Rectal smooth muscle tissue (tissue), 1 donor: Measurements from ENCODE around the gene CNTNAP3.
"Not testable (repeated sequence)": the region's sequence is repeated elsewhere in the genome, so short reads cannot be mapped to it uniquely, and the experiment has no call there.

Experiments
- H3K27ac ChIP-seq: one replicate; pipeline ENCODE4 v1.7.0; 2013; ENCODE audit warnings: low read depth, low read length, inconsistent platforms
- H3K27me3 ChIP-seq: one replicate; pipeline ENCODE4 v1.7.0; 2013; ENCODE audit warnings: low read length; ENCODE audit not compliant: control insufficient read depth, insufficient read depth
- H3K36me3 ChIP-seq: one replicate; pipeline ENCODE4 v1.7.0; 2013; ENCODE audit warnings: low read length; ENCODE audit not compliant: control insufficient read depth, insufficient read depth
- H3K4me1 ChIP-seq: one replicate; pipeline ENCODE4 v1.7.0; 2013; ENCODE audit warnings: low read length; ENCODE audit not compliant: control insufficient read depth, insufficient read depth
- H3K4me3 ChIP-seq: one replicate; pipeline ENCODE4 v1.7.0; 2013; ENCODE audit warnings: low read length
- H3K9ac ChIP-seq: one replicate; pipeline ENCODE4 v1.7.0; 2013; ENCODE audit warnings: low read length

The CNTNAP3 gene

GRCh38 chr9:39287980-39288379 is at the start of gene CNTNAP3:
Gene CNTNAP3 (minus strand): TSS chr9:39288167. CDS start chr9:39288064, 103 bp downstream.
- H3K9ac ChIP-seq, H3K27ac ChIP-seq, H3K27me3 ChIP-seq, H3K36me3 ChIP-seq, H3K4me3 ChIP-seq, H3K4me1 ChIP-seq: not testable (repeated sequence)

- not testable (repeated sequence) for H3K36me3 ChIP-seq, H3K9ac ChIP-seq, H3K4me3 ChIP-seq, H3K27ac ChIP-seq, H3K27me3 ChIP-seq, H3K4me1 ChIP-seq
Observed at GRCh38 chr9:39279995-39280394, 8.0 kb downstream of the CNTNAP3 start.

- not testable (repeated sequence) for H3K27ac ChIP-seq
Observed at GRCh38 chr9:39242513-39242912, 45.5 kb downstream of the CNTNAP3 start.

GRCh38 chr9:39232130-39232991 is 55.6 kb downstream of the CNTNAP3 start:
- H3K27ac ChIP-seq, H3K36me3 ChIP-seq, H3K9ac ChIP-seq, H3K4me3 ChIP-seq, H3K4me1 ChIP-seq, H3K27me3 ChIP-seq: not testable (repeated sequence)

More at GRCh38 chr9:39242513-39242912, 45.5 kb downstream of the CNTNAP3 start:
- H3K9ac ChIP-seq, H3K27me3 ChIP-seq, H3K4me1 ChIP-seq, H3K4me3 ChIP-seq, H3K36me3 ChIP-seq: not testable (repeated sequence)

GRCh38 chr9:39215976-39216375 is 72.0 kb downstream of the CNTNAP3 start:
- not testable (repeated sequence) for H3K9ac ChIP-seq, H3K36me3 ChIP-seq, H3K4me1 ChIP-seq, H3K27me3 ChIP-seq, H3K4me3 ChIP-seq, H3K27ac ChIP-seq

- not testable (repeated sequence) for H3K27me3 ChIP-seq, H3K27ac ChIP-seq, H3K36me3 ChIP-seq, H3K4me1 ChIP-seq, H3K4me3 ChIP-seq, H3K9ac ChIP-seq
Observed at GRCh38 chr9:39209773-39210172, 78.2 kb downstream of the CNTNAP3 start.

- not testable (repeated sequence) for H3K4me3 ChIP-seq, H3K27me3 ChIP-seq, H3K9ac ChIP-seq, H3K4me1 ChIP-seq, H3K27ac ChIP-seq, H3K36me3 ChIP-seq
Observed at GRCh38 chr9:39206643-39207042, 81.3 kb downstream of the CNTNAP3 start.

- not testable (repeated sequence) for H3K27me3 ChIP-seq, H3K36me3 ChIP-seq, H3K4me3 ChIP-seq, H3K27ac ChIP-seq, H3K4me1 ChIP-seq, H3K9ac ChIP-seq
Observed at GRCh38 chr9:39205842-39206241, 82.1 kb downstream of the CNTNAP3 start.

GRCh38 chr9:39200412-39200811 is 87.6 kb downstream of the CNTNAP3 start:
- not testable (repeated sequence) for H3K9ac ChIP-seq, H3K4me1 ChIP-seq, H3K36me3 ChIP-seq, H3K4me3 ChIP-seq, H3K27me3 ChIP-seq, H3K27ac ChIP-seq

GRCh38 chr9:39198000-39198709 is 89.8 kb downstream of the CNTNAP3 start:
- H3K4me3 ChIP-seq, H3K27ac ChIP-seq, H3K27me3 ChIP-seq, H3K36me3 ChIP-seq, H3K4me1 ChIP-seq, H3K9ac ChIP-seq: not testable (repeated sequence)

- H3K27ac ChIP-seq, H3K36me3 ChIP-seq, H3K4me3 ChIP-seq, H3K9ac ChIP-seq, H3K27me3 ChIP-seq, H3K4me1 ChIP-seq: not testable (repeated sequence)
Observed at GRCh38 chr9:39171370-39171769, 116.6 kb downstream of the CNTNAP3 start.

- not testable (repeated sequence) for H3K4me3 ChIP-seq, H3K27me3 ChIP-seq, H3K9ac ChIP-seq, H3K27ac ChIP-seq, H3K36me3 ChIP-seq, H3K4me1 ChIP-seq
Observed at GRCh38 chr9:39157714-39158113, 130.3 kb downstream of the CNTNAP3 start.
